GM12891 (cell line): ENCODE measurements around the gene RBM11.

ENCODE experiments used
- PAX5 ChIP-seq: IDR thresholded peaks from 2 replicates; pipeline ENCODE4 v1.6.1; 2011; ENCODE audit warnings: low read length, moderate library complexity, mild to moderate bottlenecking; ENCODE audit not compliant: insufficient read depth, severe bottlenecking
- POLR2A ChIP-seq: IDR thresholded peaks from 2 replicates; pipeline ENCODE4 v1.6.1; 2011; ENCODE audit warnings: low read depth, low read length, control low read depth
- POLR2AphosphoS5 ChIP-seq: IDR thresholded peaks from 2 replicates; pipeline ENCODE4 v1.6.1; 2011; ENCODE audit warnings: low read depth, low read length, control low read depth
- POU2F2 ChIP-seq: IDR thresholded peaks from 2 replicates; pipeline ENCODE4 v1.6.1; 2011; ENCODE audit warnings: low read depth, mild to moderate bottlenecking, control low read depth, low read length, moderate library complexity
- SPI1 ChIP-seq: IDR thresholded peaks from 2 replicates; pipeline ENCODE4 v1.6.1; 2011; ENCODE audit warnings: low read depth, low read length, control low read depth
- TAF1 ChIP-seq: IDR thresholded peaks from 2 replicates; pipeline ENCODE4 v1.6.1; 2011; ENCODE audit warnings: low read depth, low read length, control low read depth

DNA sequence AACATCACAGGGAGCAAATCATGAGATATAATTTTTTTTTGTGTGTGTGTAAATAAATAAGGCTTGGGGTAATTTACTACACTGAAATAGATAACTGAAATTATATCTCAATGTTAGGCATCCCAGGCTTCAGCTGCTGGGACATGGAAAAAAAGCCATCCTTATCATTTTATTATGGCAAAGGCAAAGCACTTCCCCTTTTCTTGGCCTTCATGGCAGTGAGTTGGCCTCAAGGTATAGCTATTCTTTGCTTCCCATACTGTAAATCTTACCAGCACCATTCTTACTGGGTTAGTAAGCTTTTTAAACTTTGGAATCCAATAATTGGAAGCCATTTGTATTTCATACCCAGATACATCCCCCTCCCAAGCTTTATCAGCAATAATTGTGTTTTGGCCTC, 29.0 kb downstream of the RBM11 start:
- TF ChIP-seq PAX5 = no peak
- TF ChIP-seq SPI1 = peak; percentile 37; the same call in 1 of the 2 replicates
- TF ChIP-seq POLR2A = no peak
- no peak for TF ChIP-seq POLR2AphosphoS5
- no peak for TF ChIP-seq POU2F2
- TF ChIP-seq TAF1 = no peak
